Measurements from ENCODE around the gene CTDP1.
"Not testable (repeated sequence)": the region's sequence is repeated elsewhere in the genome, so short reads cannot be mapped to it uniquely, and the experiment has no call there.

Gene CTDP1

GRCh38 chr18:79740521-79741361 lies 61.1 kb downstream of the CTDP1 start:
- no peak for DNase-seq (ENCODE audit: low spot score)

- no peak for DNase-seq (ENCODE audit: low spot score)
These were observed 61.7 kb downstream of the CTDP1 start for GRCh38 chr18:79741362-79741700.

- no peak for DNase-seq (ENCODE audit: low spot score)
These were observed 62.5 kb downstream of the CTDP1 start for GRCh38 chr18:79742076-79742475.

GRCh38 chr18:79744625-79745024 lies 65.0 kb downstream of the CTDP1 start:
- DNase-seq (ENCODE audit: low spot score): no peak

GRCh38 chr18:79746730-79747129 lies 67.1 kb downstream of the CTDP1 start:
- no peak for DNase-seq (ENCODE audit: low spot score)

- no peak for DNase-seq (ENCODE audit: low spot score)
These were observed 67.7 kb downstream of the CTDP1 start for GRCh38 chr18:79747156-79747845.

- no peak for DNase-seq (ENCODE audit: low spot score)
These were observed 68.9 kb downstream of the CTDP1 start for GRCh38 chr18:79748321-79749180.

GRCh38 chr18:79749251-79750191 lies 69.9 kb downstream of the CTDP1 start:
- no peak for DNase-seq (ENCODE audit: low spot score)

GRCh38 chr18:79750980-79751571 lies 71.5 kb downstream of the CTDP1 start:
- DNase-seq (ENCODE audit: low spot score): no peak

- DNase-seq (ENCODE audit: low spot score): not testable (repeated sequence)
These were observed 72.4 kb downstream of the CTDP1 start for GRCh38 chr18:79751918-79752578.

GRCh38 chr18:79752946-79753345 lies 73.3 kb downstream of the CTDP1 start:
- not testable (repeated sequence) for DNase-seq (ENCODE audit: low spot score)

- no peak for DNase-seq (ENCODE audit: low spot score)
These were observed 73.8 kb downstream of the CTDP1 start for GRCh38 chr18:79753391-79753851.

GRCh38 chr18:79754022-79754761 lies 74.6 kb downstream of the CTDP1 start:
- no peak for DNase-seq (ENCODE audit: low spot score)

- no peak for DNase-seq (ENCODE audit: low spot score)
These were observed 75.3 kb downstream of the CTDP1 start for GRCh38 chr18:79754831-79755351.

- no peak for DNase-seq (ENCODE audit: low spot score)
These were observed 76.0 kb downstream of the CTDP1 start for GRCh38 chr18:79755496-79756142.

GRCh38 chr18:79756143-79756500 lies 76.5 kb downstream of the CTDP1 start:
- DNase-seq (ENCODE audit: low spot score): no peak

GRCh38 chr18:79756826-79757225 lies 77.2 kb downstream of the CTDP1 start:
- no peak for DNase-seq (ENCODE audit: low spot score)

GRCh38 chr18:79760348-79760747 lies 80.7 kb downstream of the CTDP1 start:
- no peak for DNase-seq (ENCODE audit: low spot score)

GRCh38 chr18:79760881-79761280 lies 81.3 kb downstream of the CTDP1 start:
- DNase-seq (ENCODE audit: low spot score): no peak

Measured in AG08396 (cell line).